ENCODE results near the gene ACAT2. TPM values are rescaled to one million over a fixed set of nuclear protein-coding genes. Genes with fewer than 3 reads are reported as not detected.

ACAT2 gene
- total RNA-seq, 1 experiment from 2014 or later = 156 TPM

DNA sequence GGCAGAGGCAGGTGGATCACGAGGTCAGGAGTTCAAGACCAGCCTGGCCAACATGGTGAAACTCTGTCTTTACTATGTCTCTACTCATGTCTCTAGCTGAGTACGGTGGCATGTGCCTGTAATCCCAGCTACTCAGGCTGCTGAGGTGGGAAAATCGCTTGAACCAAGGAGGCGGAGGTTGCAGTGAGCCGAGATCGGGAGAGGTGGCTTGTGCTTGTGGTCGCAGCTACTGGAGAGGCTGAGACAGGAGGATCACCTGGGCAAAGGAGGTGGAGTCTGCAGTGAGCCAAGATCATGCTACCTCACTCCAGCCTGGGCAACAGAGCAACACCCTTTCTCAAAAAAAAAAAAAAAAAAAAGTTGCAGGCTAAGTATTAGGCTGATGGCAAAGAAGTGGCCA, 42.6 kb upstream of the ACAT2 start:
- H3K4me3 Mint-ChIP-seq = no peak overlapping the region
- no peak for TF ChIP-seq CTCF (conservative IDR thresholded peaks at IDR 0.05)
- Histone ChIP-seq H2BK20ac (ENCODE audit: low read depth, low read length, poor library complexity, severe bottlenecking) (no peak overlapping the region), H3K23ac (ENCODE audit: insufficient read length, low read depth, low read length) (no peak overlapping the region), H3K14ac (ENCODE audit: insufficient read depth, low read length) (no peak overlapping the region), H3K18ac (ENCODE audit: insufficient read length, low read depth, low read length) (no peak overlapping the region), H3K9me3 (ENCODE audit: control insufficient read depth, low read depth, low read length) (no peaks in the 10 kb centered on the region), H3T11ph (ENCODE audit: low read length) (no peak overlapping the region), H2BK5ac (ENCODE audit: insufficient read length, low read length) (no peak overlapping the region), H3K79me1 (ENCODE audit: insufficient read depth, low read depth, low read length, poor library complexity, severe bottlenecking) (no peaks in the 10 kb centered on the region), H2BK120ac (ENCODE audit: low read depth, low read length, poor library complexity, severe bottlenecking) (no peak overlapping the region), H4K8ac (replicated peaks; ENCODE audit: insufficient read length, low read depth, low read length) (no peak overlapping the region), H3K4me1 (ENCODE audit: insufficient read depth, low read length) (no peaks in the 10 kb centered on the region), H3K4me2 (ENCODE audit: insufficient read depth, insufficient read length, low read length) (no peak overlapping the region), H3K79me2 (ENCODE audit: insufficient read depth, low read length) (no peaks in the 10 kb centered on the region; the same call in 1 of the 2 replicates), H2BK15ac (ENCODE audit: low read depth, low read length) (no peak overlapping the region), H2BK12ac (ENCODE audit: insufficient read length, low read depth, low read length) (no peak overlapping the region), H3K56ac (ENCODE audit: insufficient read length, low read depth, low read length) (no peak overlapping the region), H3K27ac (ENCODE audit: insufficient read length, low read depth, low read length) (no peak overlapping the region), H3K4ac (ENCODE audit: low read depth, low read length) (no peak overlapping the region), H4K5ac (ENCODE audit: insufficient read length, low read depth, low read length) (no peak overlapping the region), H3K9ac (ENCODE audit: extremely low read depth, insufficient read length, low read length) (no peak overlapping the region), H2AFZ (ENCODE audit: low read length) (no peak overlapping the region), H3K27me3 (ENCODE audit: insufficient read depth, low read length) (no peaks in the 10 kb centered on the region), H3K23me2 (ENCODE audit: insufficient read length, low read depth, low read length, poor library complexity, severe bottlenecking) (no peaks in the 10 kb centered on the region), H4K20me1 (ENCODE audit: control insufficient read depth, insufficient read depth, insufficient read length) (no peaks in the 10 kb centered on the region), H4K91ac (ENCODE audit: insufficient read length, low read depth, low read length) (no peak overlapping the region), H2AK5ac (ENCODE audit: insufficient read length, low read length) (no peak overlapping the region)
- H3K4me1 Mint-ChIP-seq = peaks cover 8% of the 10 kb centered on the region in 2 experiments
- WGBS (ENCODE audit: extremely low coverage, insufficient read length, low lambda C conversion rate) = no CpG with 5 or more reads among the region's 7 CpGs
- H3K27ac Mint-ChIP-seq = peak overlapping the region in 1 of 3 experiments; percentile 79; a peak in 2 of 7 replicates
- H3K36me3 Mint-ChIP-seq (ENCODE audit: insufficient read depth in 1 of 3, low read depth in 3 of 3) = peaks cover 4% of the 10 kb centered on the region in 3 experiments; a peak in 6 of 7 replicates
- no peak for DNase-seq
- no peaks in the 10 kb centered on the region for H3K9me3 Mint-ChIP-seq
- H3K27me3 Mint-ChIP-seq (ENCODE audit: low read depth) = no peaks in the 10 kb centered on the region

Data from H9 (cell line).